HFFc6 (cell line): ENCODE results near the gene AUTS2. TPM values are rescaled to one million over a fixed set of nuclear protein-coding genes. Genes with fewer than 3 reads are reported as not detected.

Experiments
- DNase-seq: peaks from one replicate; pipeline ENCODE4 v3.0.0-alpha.2; 2018
- H3K27ac Mint-ChIP-seq: 2 replicates; pipeline ENCODE4 v1.8.0; 2020; ENCODE audit warnings: mild to moderate bottlenecking, mixed read lengths
- H3K27me3 Mint-ChIP-seq: 2 replicates; pipeline ENCODE4 v1.8.0; 2021; ENCODE audit warnings: mild to moderate bottlenecking, moderate library complexity, mixed read lengths; ENCODE audit not compliant: insufficient read depth
- H3K36me3 Mint-ChIP-seq: 2 replicates; pipeline ENCODE4 v1.8.0; 2021; ENCODE audit warnings: low read depth, mixed read lengths
- H3K4me1 Mint-ChIP-seq: 2 replicates; pipeline ENCODE4 v1.8.0; 2020; ENCODE audit warnings: low read depth, mixed read lengths
- H3K4me3 Mint-ChIP-seq: 2 replicates; pipeline ENCODE4 v1.8.0; 2020; ENCODE audit warnings: mild to moderate bottlenecking, moderate library complexity, mixed read lengths
- H3K9me3 Mint-ChIP-seq: 2 replicates; pipeline ENCODE4 v1.8.0; 2020; ENCODE audit warnings: mild to moderate bottlenecking, mixed read lengths
- CTCF ChIP-seq: fragments of 200-600 bp; sonication (generic); IDR thresholded peaks from 2 replicates; pipeline ENCODE4 v1.5.0; 2021; ENCODE audit warnings: antibody characterized with exemption, mild to moderate bottlenecking
- total RNA-seq, 6 experiments: library from RNA; stranded (reverse); fragmentation: NEBNext Ultra II Directional; extraction: Animal tissue kit (Norgen Biotek cat#: 25700); gene quantifications; 2 replicates in 1 of 6; 3 replicates in 5 of 6; pipeline ENCODE4 v1.2.3, GENCODE V29; 2021

AUTS2 gene
- total RNA-seq, 6 experiments from 2014 or later: 0.02 to 0.19 (median 0.16) TPM; not detected in 2

GRCh38 chr7:70529914-70530585, 931.8 kb downstream of the AUTS2 start:
- peaks cover 61% of the 10 kb centered on the region for H3K9me3 Mint-ChIP-seq
- TF ChIP-seq CTCF: no peak
- DNase-seq: no peak
- H3K4me1 Mint-ChIP-seq: no peaks in the 10 kb centered on the region
- peaks cover 5% of the 10 kb centered on the region; the same call in 1 of the 2 replicates for H3K36me3 Mint-ChIP-seq
- H3K27ac Mint-ChIP-seq: no peak overlapping the region
- no peak overlapping the region for H3K4me3 Mint-ChIP-seq
- peaks cover 1% of the 10 kb centered on the region; the same call in 1 of the 2 replicates for H3K27me3 Mint-ChIP-seq

DNA sequence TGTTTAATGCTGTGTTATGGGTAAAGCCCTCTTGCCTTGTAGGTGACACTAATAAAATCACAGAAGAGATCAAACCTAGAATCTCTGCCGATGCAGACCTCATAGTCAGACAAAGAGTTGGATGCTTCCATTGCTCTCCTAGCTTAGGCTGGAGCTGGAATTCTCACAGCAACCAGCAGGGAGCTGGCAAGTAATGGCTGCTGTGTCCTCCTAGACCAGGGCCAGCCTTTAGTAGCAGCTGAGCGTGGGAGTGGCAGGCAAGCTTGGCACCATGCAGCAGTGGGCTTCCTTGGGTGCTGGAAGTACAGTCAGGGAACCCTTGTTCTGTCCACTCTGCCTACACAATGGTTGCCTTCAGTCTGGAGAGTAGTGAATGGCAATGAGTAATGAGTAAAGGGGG, 935.3 kb downstream of the AUTS2 start:
- Mint-ChIP-seq H3K9me3 (peaks cover 57% of the 10 kb centered on the region), H3K36me3 (peaks cover 4% of the 10 kb centered on the region; the same call in 1 of the 2 replicates), H3K4me3 (no peak overlapping the region), H3K4me1 (no peaks in the 10 kb centered on the region), H3K27me3 (peaks cover 2% of the 10 kb centered on the region; the same call in 1 of the 2 replicates), H3K27ac (no peak overlapping the region)
- TF ChIP-seq CTCF: no peak
- DNase-seq: no peak

GRCh38 chr7:70539205-70539604, 940.9 kb downstream of the AUTS2 start:
- Mint-ChIP-seq H3K9me3 (peaks cover 55% of the 10 kb centered on the region), H3K4me3 (no peak overlapping the region), H3K36me3 (peaks cover 4% of the 10 kb centered on the region; the same call in 1 of the 2 replicates), H3K27ac (no peak overlapping the region), H3K4me1 (no peaks in the 10 kb centered on the region), H3K27me3 (peaks cover 2% of the 10 kb centered on the region; the same call in 1 of the 2 replicates)
- no peak for TF ChIP-seq CTCF
- no peak for DNase-seq

GRCh38 chr7:70539617-70540016, 941.3 kb downstream of the AUTS2 start:
- DNase-seq: no peak
- H3K4me1 Mint-ChIP-seq: no peaks in the 10 kb centered on the region
- H3K27ac Mint-ChIP-seq: no peak overlapping the region
- H3K9me3 Mint-ChIP-seq: peaks cover 53% of the 10 kb centered on the region
- H3K27me3 Mint-ChIP-seq: peaks cover 2% of the 10 kb centered on the region; the same call in 1 of the 2 replicates
- peaks cover 4% of the 10 kb centered on the region; the same call in 1 of the 2 replicates for H3K36me3 Mint-ChIP-seq
- no peak overlapping the region for H3K4me3 Mint-ChIP-seq
- TF ChIP-seq CTCF: no peak

- H3K4me3 Mint-ChIP-seq: no peak overlapping the region
- TF ChIP-seq CTCF: no peak
- H3K9me3 Mint-ChIP-seq: peaks cover 55% of the 10 kb centered on the region
- DNase-seq: no peak
- H3K4me1 Mint-ChIP-seq: no peaks in the 10 kb centered on the region
- H3K36me3 Mint-ChIP-seq: peaks cover 3% of the 10 kb centered on the region; the same call in 1 of the 2 replicates
- H3K27ac Mint-ChIP-seq: no peak overlapping the region
- peaks cover under 1% of the 10 kb centered on the region; the same call in 1 of the 2 replicates for H3K27me3 Mint-ChIP-seq
Observed at GRCh38 chr7:70540641-70541040, 942.4 kb downstream of the AUTS2 start.
